ENCODE data around the gene DNAI1.

The DNAI1 gene

DNA sequence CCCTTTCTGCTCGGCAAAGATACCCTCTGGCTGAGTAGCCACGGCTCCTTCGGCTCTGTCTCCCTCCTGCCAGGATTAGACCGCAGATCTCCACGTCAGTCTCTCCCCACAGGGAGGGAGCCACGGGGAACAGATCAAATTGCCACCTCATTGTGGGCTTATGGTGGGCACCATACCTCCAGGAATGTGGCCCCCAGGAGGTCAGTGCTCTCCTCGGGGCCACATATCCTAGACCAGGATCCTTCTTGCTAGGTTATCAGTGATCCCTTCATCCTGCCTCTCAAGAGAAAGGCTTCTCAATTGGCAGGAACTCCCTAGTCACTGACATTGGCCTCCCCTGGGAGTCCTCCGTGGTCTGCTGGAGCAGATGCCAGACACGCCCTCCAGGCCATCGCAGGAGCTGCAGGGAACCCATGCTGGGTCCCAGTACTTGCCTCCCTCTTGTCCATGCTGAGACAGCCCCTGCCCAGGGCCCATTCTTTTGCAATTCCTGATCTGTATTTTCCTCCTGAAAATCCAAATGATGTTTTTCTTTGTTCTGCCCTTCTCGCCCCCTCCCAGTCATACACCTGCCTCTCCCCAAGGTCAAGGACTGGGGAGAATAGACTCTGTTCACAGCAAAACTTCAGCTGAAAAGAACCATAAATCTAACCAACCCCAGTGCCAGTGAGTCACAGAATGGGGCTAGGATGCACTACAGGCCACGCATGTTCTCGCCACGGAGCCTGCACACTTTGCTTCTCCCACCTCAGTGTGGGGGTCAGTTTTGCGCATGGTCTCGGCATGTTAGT is 95.8 kb downstream of the DNAI1 start:
- TF ChIP-seq POLR2AphosphoS5 (IDR thresholded peaks at IDR 0.05; ENCODE audit: low read depth, low read length), result no peak
- TF ChIP-seq, protein P1, sequence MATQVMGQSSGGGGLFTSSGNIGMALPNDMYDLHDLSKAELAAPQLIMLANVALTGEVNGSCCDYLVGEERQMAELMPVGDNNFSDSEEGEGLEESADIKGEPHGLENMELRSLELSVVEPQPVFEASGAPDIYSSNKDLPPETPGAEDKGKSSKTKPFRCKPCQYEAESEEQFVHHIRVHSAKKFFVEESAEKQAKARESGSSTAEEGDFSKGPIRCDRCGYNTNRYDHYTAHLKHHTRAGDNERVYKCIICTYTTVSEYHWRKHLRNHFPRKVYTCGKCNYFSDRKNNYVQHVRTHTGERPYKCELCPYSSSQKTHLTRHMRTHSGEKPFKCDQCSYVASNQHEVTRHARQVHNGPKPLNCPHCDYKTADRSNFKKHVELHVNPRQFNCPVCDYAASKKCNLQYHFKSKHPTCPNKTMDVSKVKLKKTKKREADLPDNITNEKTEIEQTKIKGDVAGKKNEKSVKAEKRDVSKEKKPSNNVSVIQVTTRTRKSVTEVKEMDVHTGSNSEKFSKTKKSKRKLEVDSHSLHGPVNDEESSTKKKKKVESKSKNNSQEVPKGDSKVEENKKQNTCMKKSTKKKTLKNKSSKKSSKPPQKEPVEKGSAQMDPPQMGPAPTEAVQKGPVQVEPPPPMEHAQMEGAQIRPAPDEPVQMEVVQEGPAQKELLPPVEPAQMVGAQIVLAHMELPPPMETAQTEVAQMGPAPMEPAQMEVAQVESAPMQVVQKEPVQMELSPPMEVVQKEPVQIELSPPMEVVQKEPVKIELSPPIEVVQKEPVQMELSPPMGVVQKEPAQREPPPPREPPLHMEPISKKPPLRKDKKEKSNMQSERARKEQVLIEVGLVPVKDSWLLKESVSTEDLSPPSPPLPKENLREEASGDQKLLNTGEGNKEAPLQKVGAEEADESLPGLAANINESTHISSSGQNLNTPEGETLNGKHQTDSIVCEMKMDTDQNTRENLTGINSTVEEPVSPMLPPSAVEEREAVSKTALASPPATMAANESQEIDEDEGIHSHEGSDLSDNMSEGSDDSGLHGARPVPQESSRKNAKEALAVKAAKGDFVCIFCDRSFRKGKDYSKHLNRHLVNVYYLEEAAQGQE (IDR thresholded peaks at IDR 0.05; ENCODE audit: insufficient read depth in 1 of 2, low read depth in 2 of 2, low read length in 2 of 2), result no peak
- TF ChIP-seq SIN3A (IDR thresholded peaks at IDR 0.05; ENCODE audit: borderline replicate concordance, insufficient read depth, low read length), result no peak
- TF ChIP-seq FOXP2 (optimal IDR thresholded peaks at IDR 0.05; ENCODE audit: borderline replicate concordance, extremely low read depth, extremely low read length, insufficient read depth), result no peak
- no peak for TF ChIP-seq TAF1 (IDR thresholded peaks at IDR 0.05; ENCODE audit: borderline replicate concordance, insufficient read depth, low read length)

DNA sequence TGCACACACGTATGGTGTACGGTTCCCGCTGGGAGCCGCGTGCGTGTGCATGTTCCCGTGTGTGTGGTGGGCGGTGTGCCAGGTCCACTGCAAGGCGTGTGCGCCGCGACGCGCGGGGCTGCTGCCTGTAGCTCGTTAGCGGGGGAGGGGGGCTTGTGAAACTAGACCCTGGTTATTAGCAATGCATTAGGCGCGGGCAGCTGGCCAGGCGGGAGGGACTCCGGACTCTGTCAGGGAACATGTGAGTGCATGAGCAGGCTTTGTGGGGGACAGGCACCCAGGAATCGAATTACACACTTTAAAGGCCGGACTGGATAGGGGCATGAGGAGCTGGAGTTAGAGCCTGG is 96.4 kb downstream of the DNAI1 start:
- TF ChIP-seq SIN3A (IDR thresholded peaks at IDR 0.05; ENCODE audit: borderline replicate concordance, insufficient read depth, low read length) (no peak), POLR2AphosphoS5 (IDR thresholded peaks at IDR 0.05; ENCODE audit: low read depth, low read length) (no peak), FOXP2 (optimal IDR thresholded peaks at IDR 0.05; ENCODE audit: borderline replicate concordance, extremely low read depth, extremely low read length, insufficient read depth) (no peak), TAF1 (IDR thresholded peaks at IDR 0.05; ENCODE audit: borderline replicate concordance, insufficient read depth, low read length) (no peak)
- TF ChIP-seq, protein P1 (IDR thresholded peaks at IDR 0.05; ENCODE audit: insufficient read depth in 1 of 2, low read depth in 2 of 2, low read length in 2 of 2), result no peak

DNA sequence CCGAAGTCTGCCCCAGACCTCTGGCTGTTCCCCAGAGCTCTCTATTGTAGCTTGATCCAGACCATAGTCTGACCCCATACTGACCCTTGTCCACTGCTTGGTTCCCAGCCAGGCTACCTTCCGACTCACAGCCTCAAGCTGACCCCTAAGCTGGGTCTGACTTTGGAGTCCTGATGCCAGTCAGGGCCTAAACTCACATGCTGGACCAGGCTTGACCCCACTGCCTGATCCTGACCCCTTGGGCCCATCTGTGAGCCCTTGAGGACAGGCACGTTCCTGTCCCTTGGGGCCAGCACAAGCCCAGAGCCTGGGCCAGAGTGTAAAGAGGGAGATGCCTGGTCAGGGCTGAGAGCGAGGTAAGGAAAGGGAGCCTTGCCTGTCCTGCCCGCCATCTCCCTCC is 96.9 kb downstream of the DNAI1 start:
- TF ChIP-seq POLR2AphosphoS5 (IDR thresholded peaks at IDR 0.05; ENCODE audit: low read depth, low read length), result no peak

DNA sequence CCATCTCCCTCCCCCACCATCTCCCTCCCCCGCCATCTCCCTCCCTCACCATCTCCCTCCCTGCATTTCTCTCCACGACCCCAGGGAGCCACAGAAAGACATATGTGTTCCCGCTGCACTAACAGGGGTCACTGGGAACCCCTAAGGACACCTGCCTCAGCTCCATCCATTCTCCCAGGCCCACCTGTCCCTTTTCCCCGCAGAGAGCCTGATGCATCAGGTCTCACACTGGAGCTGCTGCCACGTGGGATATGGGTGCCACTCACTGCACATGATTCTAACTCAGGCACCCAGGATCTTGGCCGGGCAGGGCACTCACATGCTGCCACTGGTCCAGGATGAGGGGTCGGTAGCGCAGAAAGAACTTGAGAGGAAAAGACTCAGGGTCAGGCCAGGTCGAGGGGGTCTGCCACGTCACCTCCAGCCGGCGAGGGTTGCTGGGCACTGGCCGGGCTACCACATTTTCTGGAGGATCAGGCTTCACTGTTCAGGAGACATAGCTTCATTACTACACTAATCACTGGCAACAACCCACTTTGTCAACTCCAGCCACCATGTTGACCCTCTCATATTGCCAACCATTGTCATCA is 97.4 kb downstream of the DNAI1 start:
- TF ChIP-seq, protein P1 (IDR thresholded peaks at IDR 0.05; ENCODE audit: insufficient read depth in 1 of 2, low read depth in 2 of 2, low read length in 2 of 2), result no peak
- TF ChIP-seq FOXP2 (optimal IDR thresholded peaks at IDR 0.05; ENCODE audit: borderline replicate concordance, extremely low read depth, extremely low read length, insufficient read depth) (no peak), TAF1 (IDR thresholded peaks at IDR 0.05; ENCODE audit: borderline replicate concordance, insufficient read depth, low read length) (no peak), SIN3A (IDR thresholded peaks at IDR 0.05; ENCODE audit: borderline replicate concordance, insufficient read depth, low read length) (no peak), POLR2AphosphoS5 (IDR thresholded peaks at IDR 0.05; ENCODE audit: low read depth, low read length) (no peak)

DNA sequence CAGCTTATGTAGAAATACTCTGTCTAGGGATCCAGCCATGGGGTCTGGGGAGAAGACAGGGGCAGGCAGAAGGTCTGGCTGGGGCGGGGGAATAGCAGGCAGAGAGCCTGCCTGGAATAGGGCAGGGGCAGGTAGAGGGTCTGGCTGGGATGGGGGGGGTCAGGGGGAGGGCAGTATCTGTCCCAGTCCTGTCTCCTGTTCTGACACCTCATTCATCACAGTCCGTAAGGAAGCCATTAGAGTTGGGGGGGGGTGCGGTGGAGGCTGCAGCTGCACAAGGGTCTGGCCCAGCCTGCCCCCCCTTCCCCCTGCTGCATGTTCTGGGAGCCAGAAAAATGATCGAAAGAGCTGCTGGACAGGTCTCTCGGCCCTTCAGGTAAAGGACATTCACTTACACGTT is 98.3 kb downstream of the DNAI1 start:
- TF ChIP-seq, protein P1 (IDR thresholded peaks at IDR 0.05; ENCODE audit: insufficient read depth in 1 of 2, low read depth in 2 of 2, low read length in 2 of 2), result no peak
- TF ChIP-seq FOXP2 (optimal IDR thresholded peaks at IDR 0.05; ENCODE audit: borderline replicate concordance, extremely low read depth, extremely low read length, insufficient read depth) (no peak), POLR2AphosphoS5 (IDR thresholded peaks at IDR 0.05; ENCODE audit: low read depth, low read length) (no peak), TAF1 (IDR thresholded peaks at IDR 0.05; ENCODE audit: borderline replicate concordance, insufficient read depth, low read length) (no peak), SIN3A (IDR thresholded peaks at IDR 0.05; ENCODE audit: borderline replicate concordance, insufficient read depth, low read length) (no peak)

All from PFSK-1 (cell line).